ENCODE measurements around the gene HHIPL1.

The HHIPL1 gene

GRCh38 chr14:99645545-99646505 is 896 bp downstream of the HHIPL1 start:
- H2BK120ac ChIP-seq (ENCODE audit: insufficient read depth, low read length, poor library complexity), result peak overlapping the region; percentile 84
- no peak overlapping the region for H3K23ac ChIP-seq (ENCODE audit: low read length)
- H3K9ac ChIP-seq (ENCODE audit: low read length), result no peak overlapping the region
- DNase-seq, result no peak
- H3K14ac ChIP-seq (ENCODE audit: low read length), result peak overlapping the region; percentile 92
- H4K91ac ChIP-seq (ENCODE audit: low read depth, low read length), result peak overlapping the region; percentile 94
- peaks cover 9% of the 10 kb centered on the region for H3K79me1 ChIP-seq (ENCODE audit: low read length)
- H3K79me2 ChIP-seq (ENCODE audit: control insufficient read depth, insufficient read depth, low read length, poor library complexity), result peaks cover 6% of the 10 kb centered on the region
- peaks cover 21% of the 10 kb centered on the region in 2 experiments for H3K4me1 ChIP-seq (ENCODE audit: control insufficient read depth in 1 of 2, insufficient read depth in 2 of 2, low read length in 2 of 2)
- H3K4ac ChIP-seq (ENCODE audit: low read depth, low read length), result peak overlapping the region; percentile 6
- peak overlapping the region; percentile 99 for H4K8ac ChIP-seq (ENCODE audit: low read depth, low read length)
- H3K4me2 ChIP-seq (ENCODE audit: low read length), result peak overlapping the region; percentile 79
- H2AK5ac ChIP-seq (ENCODE audit: low read length), result no peak overlapping the region
- peak overlapping the region; percentile 66 for H3K4me3 ChIP-seq (ENCODE audit: low read depth, low read length)
- peaks cover 6% of the 10 kb centered on the region for H3K9me3 ChIP-seq (ENCODE audit: insufficient read depth, low read depth, low read length)
- peak overlapping the region; percentile 96 for H2AFZ ChIP-seq (ENCODE audit: insufficient read depth, low read length, poor library complexity)
- H3K27ac ChIP-seq (ENCODE audit: low read depth, low read length), result no peak overlapping the region
- WGBS (ENCODE audit: extremely low coverage, insufficient coverage, insufficient read length), result no CpG with 5 or more reads among the region's 32 CpGs
- H2BK12ac ChIP-seq (ENCODE audit: low read length), result peak overlapping the region; percentile 25
- no peaks in the 10 kb centered on the region for H3K36me3 ChIP-seq (ENCODE audit: control insufficient read depth in 1 of 2, insufficient read depth in 2 of 2, low read length in 2 of 2)
- H2BK5ac ChIP-seq (ENCODE audit: low read depth, low read length, poor library complexity), result no peak overlapping the region
- H4K12ac ChIP-seq (ENCODE audit: low read depth, low read length), result peak overlapping the region; percentile 93
- H3K18ac ChIP-seq (ENCODE audit: low read length), result peak overlapping the region; percentile 84
- H3K27me3 ChIP-seq (ENCODE audit: insufficient read depth, low read length), result no peaks in the 10 kb centered on the region

GRCh38 chr14:99647411-99647810 is 2.5 kb downstream of the HHIPL1 start:
- DNase-seq, result no peak
- Histone ChIP-seq H2BK120ac (ENCODE audit: insufficient read depth, low read length, poor library complexity) (no peak overlapping the region), H2AK5ac (ENCODE audit: low read length) (peak overlapping the region; percentile 18), H3K27ac (ENCODE audit: low read depth, low read length) (no peak overlapping the region), H2AFZ (ENCODE audit: insufficient read depth, low read length, poor library complexity) (no peak overlapping the region), H3K4me2 (ENCODE audit: low read length) (no peak overlapping the region), H3K36me3 (ENCODE audit: control insufficient read depth in 1 of 2, insufficient read depth in 2 of 2, low read length in 2 of 2) (peaks cover 0 to 3% of the 10 kb centered on the region in 2 experiments), H3K4me3 (ENCODE audit: low read depth, low read length) (no peak overlapping the region), H2BK5ac (ENCODE audit: low read depth, low read length, poor library complexity) (no peak overlapping the region), H3K4me1 (ENCODE audit: control insufficient read depth in 1 of 2, insufficient read depth in 2 of 2, low read length in 2 of 2) (peaks cover 21% of the 10 kb centered on the region in 2 experiments), H3K23ac (ENCODE audit: low read length) (no peak overlapping the region), H2BK12ac (ENCODE audit: low read length) (no peak overlapping the region), H3K79me2 (ENCODE audit: control insufficient read depth, insufficient read depth, low read length, poor library complexity) (peaks cover 6% of the 10 kb centered on the region), H3K27me3 (ENCODE audit: insufficient read depth, low read length) (no peaks in the 10 kb centered on the region), H3K9me3 (ENCODE audit: insufficient read depth, low read depth, low read length) (peaks cover 6% of the 10 kb centered on the region), H3K79me1 (ENCODE audit: low read length) (peaks cover 9% of the 10 kb centered on the region), H3K9ac (ENCODE audit: low read length) (no peak overlapping the region), H3K18ac (ENCODE audit: low read length) (no peak overlapping the region), H4K91ac (ENCODE audit: low read depth, low read length) (no peak overlapping the region), H3K4ac (ENCODE audit: low read depth, low read length) (no peak overlapping the region), H4K12ac (ENCODE audit: low read depth, low read length) (no peak overlapping the region), H3K14ac (ENCODE audit: low read length) (no peak overlapping the region), H4K8ac (ENCODE audit: low read depth, low read length) (no peak overlapping the region)
- no CpG with 5 or more reads among the region's 7 CpGs for WGBS (ENCODE audit: extremely low coverage, insufficient coverage, insufficient read length)

- WGBS (ENCODE audit: extremely low coverage, insufficient coverage, insufficient read length), result no CpG with 5 or more reads among the region's 8 CpGs
- Histone ChIP-seq H2BK5ac (ENCODE audit: low read depth, low read length, poor library complexity) (no peak overlapping the region), H3K79me2 (ENCODE audit: control insufficient read depth, insufficient read depth, low read length, poor library complexity) (peaks cover 6% of the 10 kb centered on the region)
These were observed 3.3 kb downstream of the HHIPL1 start for GRCh38 chr14:99648027-99648784.

GRCh38 chr14:99649219-99649618 is 4.3 kb downstream of the HHIPL1 start:
- Histone ChIP-seq H3K27ac (ENCODE audit: low read depth, low read length) (no peak overlapping the region), H4K8ac (ENCODE audit: low read depth, low read length) (no peak overlapping the region), H2BK120ac (ENCODE audit: insufficient read depth, low read length, poor library complexity) (no peak overlapping the region), H3K4me3 (ENCODE audit: low read depth, low read length) (no peak overlapping the region), H3K27me3 (ENCODE audit: insufficient read depth, low read length) (no peaks in the 10 kb centered on the region), H3K9me3 (ENCODE audit: insufficient read depth, low read depth, low read length) (peaks cover 6% of the 10 kb centered on the region), H3K36me3 (ENCODE audit: control insufficient read depth in 1 of 2, insufficient read depth in 2 of 2, low read length in 2 of 2) (peaks cover 0 to 3% of the 10 kb centered on the region in 2 experiments), H3K9ac (ENCODE audit: low read length) (no peak overlapping the region), H2AFZ (ENCODE audit: insufficient read depth, low read length, poor library complexity) (no peak overlapping the region), H2BK12ac (ENCODE audit: low read length) (no peak overlapping the region), H3K4me2 (ENCODE audit: low read length) (no peak overlapping the region), H3K18ac (ENCODE audit: low read length) (no peak overlapping the region), H4K91ac (ENCODE audit: low read depth, low read length) (no peak overlapping the region), H2BK5ac (ENCODE audit: low read depth, low read length, poor library complexity) (no peak overlapping the region), H3K23ac (ENCODE audit: low read length) (no peak overlapping the region), H2AK5ac (ENCODE audit: low read length) (no peak overlapping the region), H4K12ac (ENCODE audit: low read depth, low read length) (no peak overlapping the region), H3K4me1 (ENCODE audit: control insufficient read depth in 1 of 2, insufficient read depth in 2 of 2, low read length in 2 of 2) (peaks cover 23% of the 10 kb centered on the region in 2 experiments), H3K79me2 (ENCODE audit: control insufficient read depth, insufficient read depth, low read length, poor library complexity) (peaks cover 6% of the 10 kb centered on the region), H3K4ac (ENCODE audit: low read depth, low read length) (no peak overlapping the region), H3K79me1 (ENCODE audit: low read length) (peaks cover 9% of the 10 kb centered on the region), H3K14ac (ENCODE audit: low read length) (no peak overlapping the region)
- WGBS (ENCODE audit: extremely low coverage, insufficient coverage, insufficient read length), result no CpG with 5 or more reads among the region's 8 CpGs
- no peak for DNase-seq

More at GRCh38 chr14:99648027-99648784, 3.3 kb downstream of the HHIPL1 start:
- Histone ChIP-seq H2AK5ac (ENCODE audit: low read length) (no peak overlapping the region), H3K9me3 (ENCODE audit: insufficient read depth, low read depth, low read length) (peaks cover 6% of the 10 kb centered on the region), H3K4ac (ENCODE audit: low read depth, low read length) (no peak overlapping the region), H3K27ac (ENCODE audit: low read depth, low read length) (no peak overlapping the region), H2BK12ac (ENCODE audit: low read length) (no peak overlapping the region), H3K4me2 (ENCODE audit: low read length) (no peak overlapping the region), H3K14ac (ENCODE audit: low read length) (no peak overlapping the region), H3K4me1 (ENCODE audit: control insufficient read depth in 1 of 2, insufficient read depth in 2 of 2, low read length in 2 of 2) (peaks cover 21% of the 10 kb centered on the region in 2 experiments), H3K27me3 (ENCODE audit: insufficient read depth, low read length) (no peaks in the 10 kb centered on the region), H3K36me3 (ENCODE audit: control insufficient read depth in 1 of 2, insufficient read depth in 2 of 2, low read length in 2 of 2) (peaks cover 0 to 3% of the 10 kb centered on the region in 2 experiments), H2BK120ac (ENCODE audit: insufficient read depth, low read length, poor library complexity) (no peak overlapping the region), H2AFZ (ENCODE audit: insufficient read depth, low read length, poor library complexity) (no peak overlapping the region), H3K23ac (ENCODE audit: low read length) (no peak overlapping the region), H3K4me3 (ENCODE audit: low read depth, low read length) (no peak overlapping the region), H3K9ac (ENCODE audit: low read length) (no peak overlapping the region), H4K8ac (ENCODE audit: low read depth, low read length) (no peak overlapping the region), H3K18ac (ENCODE audit: low read length) (no peak overlapping the region), H3K79me1 (ENCODE audit: low read length) (peaks cover 9% of the 10 kb centered on the region), H4K12ac (ENCODE audit: low read depth, low read length) (no peak overlapping the region), H4K91ac (ENCODE audit: low read depth, low read length) (no peak overlapping the region)
- no peak for DNase-seq
